Liver (tissue), 3 donors: Measurements from ENCODE around the gene PARD3.

ENCODE experiments used
- CTCF ChIP-seq: fragments of 150-350 bp; IDR thresholded peaks from 2 replicates; pipeline ENCODE4 v1.5.1; 2017; ENCODE audit warnings: improper control_type of control experiment, low read depth, low read length; ENCODE audit not compliant: missing input control
- RAD21 ChIP-seq, 2 donors: IDR thresholded peaks; 2 replicates each; pipeline ENCODE4 v1.6.1; 2016; ENCODE audit warnings: antibody characterized with exemption in 2 of 2, mild to moderate bottlenecking in 2 of 2
- ZBTB33 ChIP-seq: IDR thresholded peaks from 2 replicates; pipeline ENCODE4 v1.6.1; 2016; ENCODE audit warnings: antibody characterized with exemption
- donor health status: healthy.
- donor health status: healthy.

GRCh38 chr10:34181553-34182300 lies 633.4 kb downstream of the PARD3 start:
- TF ChIP-seq CTCF (no peak), ZBTB33 (no peak), RAD21 (IDR thresholded peaks at IDR 0.05) (no peak)
